Measurements from ENCODE around the gene FOXC1. TPM values are rescaled to one million over a fixed set of nuclear protein-coding genes. Genes with fewer than 3 reads are reported as not detected.

The FOXC1 gene
- total RNA-seq, 4 donors from 2014 or later, result 8.7 to 19.7 (median 16.8) TPM

- H3K4me3 ChIP-seq, result no peak overlapping the region
- no peak overlapping the region for H3K27ac ChIP-seq (replicated peaks in 1 of 4)
- H3K36me3 ChIP-seq, result no peaks in the 10 kb centered on the region
- 90% methylated on average over 24 of the region's 24 CpGs for WGBS
- peaks cover 0 to 66% (median 11%) of the 10 kb centered on the region in 4 donors for H3K27me3 ChIP-seq
- peaks cover 6 to 12% (median 9%) of the 10 kb centered on the region in 4 donors for H3K4me1 ChIP-seq
- no peak for TF ChIP-seq POLR2A (IDR thresholded peaks at IDR 0.05; ENCODE audit: low read depth)
- TF ChIP-seq POLR2AphosphoS5 (IDR thresholded peaks at IDR 0.05), result no peak
- intact Hi-C loops (cut with DNase I), result loop anchor here (10.0 kb wide), 1 partner anchor 1146 kb away; no protein-coding TSS in a partner anchor
- no peaks in the 10 kb centered on the region for H3K9me3 ChIP-seq
- DNase-seq (ENCODE audit: extremely low spot score), result no peak
These were observed 10.8 kb upstream of the FOXC1 start for GRCh38 chr6:1598886-1599285.

DNA sequence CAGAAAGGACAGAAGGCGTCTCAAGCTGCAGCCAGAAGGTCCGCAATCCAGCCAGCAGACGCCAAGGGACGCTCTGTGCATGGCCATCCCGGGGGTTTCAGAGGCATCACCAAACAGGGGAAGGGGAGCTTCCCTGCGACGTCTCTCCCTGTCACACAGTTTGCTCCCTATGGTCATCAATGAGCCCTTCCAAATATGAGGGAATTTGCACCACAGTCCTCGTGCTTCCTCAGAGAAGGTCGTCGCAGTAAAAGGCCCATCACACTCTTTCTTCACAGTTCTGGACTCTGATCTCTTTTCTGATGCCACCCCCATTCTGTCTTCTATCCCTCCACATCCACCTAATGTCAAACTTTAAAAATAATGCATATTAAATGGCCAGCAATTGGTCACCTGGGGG is 10.2 kb upstream of the FOXC1 start:
- WGBS, result 97% methylated on average over 10 of the region's 10 CpGs
- Histone ChIP-seq H3K27me3 (peaks cover 3 to 66% (median 11%) of the 10 kb centered on the region in 4 donors), H3K27ac (replicated peaks in 1 of 4) (no peak overlapping the region), H3K9me3 (no peaks in the 10 kb centered on the region), H3K4me1 (peaks cover 12 to 17% (median 15%) of the 10 kb centered on the region in 4 donors), H3K36me3 (no peaks in the 10 kb centered on the region), H3K4me3 (no peak overlapping the region)
- intact Hi-C loops (cut with DNase I), result loop anchor here (10.0 kb wide), 1 partner anchor 1145 kb away; no protein-coding TSS in a partner anchor
- no peak for TF ChIP-seq EP300 (IDR thresholded peaks at IDR 0.05)
- no peak for TF ChIP-seq POLR2AphosphoS5 (IDR thresholded peaks at IDR 0.05)
- TF ChIP-seq CTCF (IDR thresholded peaks at IDR 0.05), result no peak
- TF ChIP-seq POLR2A (IDR thresholded peaks at IDR 0.05; ENCODE audit: low read depth), result no peak
- DNase-seq (ENCODE audit: extremely low spot score), result no peak

DNA sequence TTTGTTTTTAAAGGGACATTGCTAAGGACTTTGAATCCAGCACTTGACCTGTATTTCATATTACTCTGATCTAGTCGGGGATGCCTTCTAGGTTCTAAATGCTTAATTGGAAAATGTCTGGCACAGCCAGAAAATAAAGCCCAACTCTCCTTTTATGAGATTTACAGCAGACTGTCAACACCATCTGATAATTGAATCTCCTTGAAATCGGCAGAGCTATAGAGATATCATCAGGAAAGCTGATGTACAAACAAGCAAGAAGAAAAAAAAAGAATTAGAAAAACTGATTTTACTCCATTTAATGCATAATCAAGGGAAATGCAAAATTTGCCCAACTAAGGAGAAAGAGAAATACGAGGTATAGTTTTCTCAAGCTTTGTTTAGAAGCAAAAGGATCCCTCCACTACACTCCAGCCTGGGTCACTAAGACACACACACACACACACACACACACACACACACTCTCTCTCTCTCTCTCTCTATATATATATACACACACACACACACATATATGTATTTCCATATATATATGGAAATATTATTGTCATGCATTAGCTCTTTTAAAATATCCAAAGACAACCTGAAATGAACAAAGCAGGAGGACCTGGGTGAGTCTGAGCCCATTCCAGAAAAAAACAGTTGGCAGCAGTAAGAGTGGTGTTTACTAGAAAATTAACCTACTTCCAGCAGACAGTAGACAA is 9.5 kb upstream of the FOXC1 start:
- intact Hi-C loops (cut with DNase I), result loop anchor here (5.0 kb wide), 2 partner anchors 647 to 752 kb away; partner anchors contain the start of gene GMDS

DNA sequence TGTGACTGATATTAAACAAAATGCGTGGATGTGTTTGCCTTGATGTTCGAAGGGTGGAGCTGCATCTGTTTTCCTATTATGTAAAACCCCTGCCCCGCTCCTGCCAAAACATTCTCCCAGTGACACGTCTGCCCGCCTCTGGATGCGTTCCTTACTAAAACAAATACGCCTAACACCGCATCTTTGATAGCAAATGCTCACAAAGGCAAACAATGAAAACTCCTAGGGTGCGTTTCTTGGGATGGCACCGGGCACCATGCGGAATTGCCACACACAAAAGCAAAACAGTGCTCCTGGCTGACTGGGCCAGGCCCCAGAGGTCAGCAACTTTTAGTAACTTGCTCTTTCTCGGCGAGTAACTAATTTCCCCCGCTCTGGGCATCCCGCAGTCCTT is 9.0 kb upstream of the FOXC1 start:
- Histone ChIP-seq H3K27me3 (peaks cover 11 to 66% (median 21%) of the 10 kb centered on the region in 4 donors), H3K36me3 (no peaks in the 10 kb centered on the region), H3K27ac (replicated peaks in 1 of 4) (no peak overlapping the region), H3K9me3 (no peaks in the 10 kb centered on the region), H3K4me3 (no peak overlapping the region), H3K4me1 (peaks cover 22 to 29% (median 27%) of the 10 kb centered on the region in 4 donors)
- DNase-seq (ENCODE audit: extremely low spot score), result no peak
- no peak for TF ChIP-seq EP300 (IDR thresholded peaks at IDR 0.05)
- WGBS, result 91% methylated on average over 15 of the region's 15 CpGs
- intact Hi-C loops (cut with DNase I), result loop anchor here (5.0 kb wide), 2 partner anchors 647 to 752 kb away; partner anchors contain the start of gene GMDS

More for the DNA sequence above, 9.5 kb upstream of the FOXC1 start:
- H3K9me3 ChIP-seq, result no peaks in the 10 kb centered on the region
- H3K27me3 ChIP-seq, result peaks cover 11 to 66% (median 18%) of the 10 kb centered on the region in 4 donors
- H3K4me1 ChIP-seq, result peaks cover 19 to 25% (median 22%) of the 10 kb centered on the region in 4 donors
- TF ChIP-seq POLR2AphosphoS5 (IDR thresholded peaks at IDR 0.05), result no peak
- TF ChIP-seq POLR2A (IDR thresholded peaks at IDR 0.05; ENCODE audit: low read depth), result no peak
- TF ChIP-seq CTCF (IDR thresholded peaks at IDR 0.05), result no peak
- no peak for TF ChIP-seq EP300 (IDR thresholded peaks at IDR 0.05)
- H3K36me3 ChIP-seq, result no peaks in the 10 kb centered on the region
- H3K4me3 ChIP-seq, result no peak overlapping the region
- no peak for DNase-seq (ENCODE audit: extremely low spot score)
- no peak overlapping the region for H3K27ac ChIP-seq (replicated peaks in 1 of 4)
- 84% methylated on average over 3 of the region's 3 CpGs for WGBS

- Histone ChIP-seq H3K27ac (replicated peaks in 1 of 4) (no peak overlapping the region), H3K4me3 (no peak overlapping the region), H3K36me3 (no peaks in the 10 kb centered on the region), H3K4me1 (peaks cover 16 to 22% (median 21%) of the 10 kb centered on the region in 4 donors), H3K9me3 (no peaks in the 10 kb centered on the region), H3K27me3 (peaks cover 11 to 67% (median 25%) of the 10 kb centered on the region in 4 donors)
- no peak for DNase-seq (ENCODE audit: extremely low spot score)
- TF ChIP-seq EP300 (IDR thresholded peaks at IDR 0.05) (no peak), POLR2AphosphoS5 (IDR thresholded peaks at IDR 0.05) (no peak), POLR2A (IDR thresholded peaks at IDR 0.05; ENCODE audit: low read depth) (no peak), CTCF (IDR thresholded peaks at IDR 0.05) (no peak)
- intact Hi-C loops (cut with DNase I), result loop anchor here (5.0 kb wide), 2 partner anchors 646 to 751 kb away; partner anchors contain the start of gene GMDS
- 66% methylated on average over 22 of the region's 60 CpGs for WGBS
These were observed 8.3 kb upstream of the FOXC1 start for GRCh38 chr6:1601158-1602048.
